22Rv1 (cell line): Measurements from ENCODE around the gene DIP2A.

ENCODE experiments used
- CTCF ChIP-seq: fragments of 450-650 bp; IDR thresholded peaks from 2 replicates; pipeline ENCODE4 v1.5.1; 2017; ENCODE audit warnings: mild to moderate bottlenecking
- ZFX ChIP-seq: fragments of 450-650 bp; IDR thresholded peaks from 2 replicates; pipeline ENCODE4 v1.6.1; 2017; ENCODE audit warnings: antibody characterized with exemption, borderline replicate concordance

GRCh38 chr21:46414965-46415275, 43.8 kb upstream of the DIP2A start:
- no peak for TF ChIP-seq ZFX
- no peak for TF ChIP-seq CTCF
